ENCODE data around the gene CREB3L2. TPM values are rescaled to one million over a fixed set of nuclear protein-coding genes. Genes with fewer than 3 reads are reported as not detected.

Gene CREB3L2
- total and polyA plus RNA-seq, 2 experiments from 2014 or later: 37.6 to 38.3 TPM

- 82% methylated on average over 5 of the region's 5 CpGs for WGBS (ENCODE audit: low lambda C conversion rate, missing lambda C conversion rate)
- no peak for DNase-seq (ENCODE audit: low spot score)
- H2AFZ ChIP-seq: no peak overlapping the region
- no peak overlapping the region for H3K4me3 ChIP-seq
- H4K20me1 ChIP-seq (ENCODE audit: insufficient read depth, poor library complexity, severe bottlenecking): peaks cover 13% of the 10 kb centered on the region
- no peak overlapping the region for H3K27ac ChIP-seq
- no peak for TF ChIP-seq EZH2phosphoT487 (IDR thresholded peaks at IDR 0.05; ENCODE audit: low read depth, severe bottlenecking, unreplicated experiment)
- no peak for TF ChIP-seq EZH2 (IDR thresholded peaks at IDR 0.05; ENCODE audit: borderline replicate concordance)
- TF ChIP-seq, protein P1, sequence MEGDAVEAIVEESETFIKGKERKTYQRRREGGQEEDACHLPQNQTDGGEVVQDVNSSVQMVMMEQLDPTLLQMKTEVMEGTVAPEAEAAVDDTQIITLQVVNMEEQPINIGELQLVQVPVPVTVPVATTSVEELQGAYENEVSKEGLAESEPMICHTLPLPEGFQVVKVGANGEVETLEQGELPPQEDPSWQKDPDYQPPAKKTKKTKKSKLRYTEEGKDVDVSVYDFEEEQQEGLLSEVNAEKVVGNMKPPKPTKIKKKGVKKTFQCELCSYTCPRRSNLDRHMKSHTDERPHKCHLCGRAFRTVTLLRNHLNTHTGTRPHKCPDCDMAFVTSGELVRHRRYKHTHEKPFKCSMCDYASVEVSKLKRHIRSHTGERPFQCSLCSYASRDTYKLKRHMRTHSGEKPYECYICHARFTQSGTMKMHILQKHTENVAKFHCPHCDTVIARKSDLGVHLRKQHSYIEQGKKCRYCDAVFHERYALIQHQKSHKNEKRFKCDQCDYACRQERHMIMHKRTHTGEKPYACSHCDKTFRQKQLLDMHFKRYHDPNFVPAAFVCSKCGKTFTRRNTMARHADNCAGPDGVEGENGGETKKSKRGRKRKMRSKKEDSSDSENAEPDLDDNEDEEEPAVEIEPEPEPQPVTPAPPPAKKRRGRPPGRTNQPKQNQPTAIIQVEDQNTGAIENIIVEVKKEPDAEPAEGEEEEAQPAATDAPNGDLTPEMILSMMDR (IDR thresholded peaks at IDR 0.05; ENCODE audit: poor library complexity): no peak
- H3K4me2 ChIP-seq: no peak overlapping the region
- H3K27me3 ChIP-seq: no peaks in the 10 kb centered on the region
- H3K9me3 ChIP-seq (ENCODE audit: low read depth): no peaks in the 10 kb centered on the region
- no peaks in the 10 kb centered on the region for H3K36me3 ChIP-seq (replicated peaks; ENCODE audit: insufficient read depth, low read depth)
- H3K9me2 ChIP-seq (replicated peaks; ENCODE audit: insufficient read depth): no peaks in the 10 kb centered on the region
- peaks cover 6% of the 10 kb centered on the region for H3K4me1 ChIP-seq (ENCODE audit: insufficient read depth)
- H3K79me2 ChIP-seq: peaks cover 97% of the 10 kb centered on the region
Observed at GRCh38 chr7:137976696-137977095, 25.2 kb downstream of the CREB3L2 start.

DNA sequence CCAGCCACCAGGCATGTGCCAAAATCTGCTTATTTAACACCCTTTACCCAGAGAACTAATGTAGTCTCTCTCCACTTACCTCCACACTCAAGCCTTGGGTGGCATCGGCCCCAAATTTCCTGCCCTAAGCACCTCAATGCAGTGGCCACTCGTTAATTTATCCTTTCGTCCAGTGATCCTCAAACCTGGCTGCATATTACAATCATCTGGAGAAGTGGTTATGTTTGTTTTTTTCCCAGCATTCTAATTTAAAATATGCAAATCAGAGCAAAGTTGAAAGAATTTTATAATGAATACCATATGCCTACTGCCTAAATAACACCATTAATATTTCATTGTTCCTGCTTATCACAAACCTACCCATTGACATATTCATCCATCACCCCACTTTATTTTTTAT, 25.7 kb downstream of the CREB3L2 start:
- Histone ChIP-seq H3K36me3 (replicated peaks; ENCODE audit: insufficient read depth, low read depth) (no peaks in the 10 kb centered on the region), H2AFZ (no peak overlapping the region), H3K9me3 (ENCODE audit: low read depth) (no peaks in the 10 kb centered on the region), H3K9me2 (replicated peaks; ENCODE audit: insufficient read depth) (no peaks in the 10 kb centered on the region), H4K20me1 (ENCODE audit: insufficient read depth, poor library complexity, severe bottlenecking) (peaks cover 13% of the 10 kb centered on the region), H3K27ac (no peak overlapping the region), H3K27me3 (no peaks in the 10 kb centered on the region), H3K4me2 (no peak overlapping the region), H3K4me3 (no peak overlapping the region), H3K79me2 (peaks cover 97% of the 10 kb centered on the region), H3K4me1 (ENCODE audit: insufficient read depth) (peaks cover 7% of the 10 kb centered on the region)
- 94% methylated on average over 3 of the region's 3 CpGs for WGBS (ENCODE audit: low lambda C conversion rate, missing lambda C conversion rate)
- TF ChIP-seq EZH2phosphoT487 (IDR thresholded peaks at IDR 0.05; ENCODE audit: low read depth, severe bottlenecking, unreplicated experiment): no peak
- TF ChIP-seq, protein P1 (IDR thresholded peaks at IDR 0.05; ENCODE audit: poor library complexity): no peak
- no peak for DNase-seq (ENCODE audit: low spot score)

DNA sequence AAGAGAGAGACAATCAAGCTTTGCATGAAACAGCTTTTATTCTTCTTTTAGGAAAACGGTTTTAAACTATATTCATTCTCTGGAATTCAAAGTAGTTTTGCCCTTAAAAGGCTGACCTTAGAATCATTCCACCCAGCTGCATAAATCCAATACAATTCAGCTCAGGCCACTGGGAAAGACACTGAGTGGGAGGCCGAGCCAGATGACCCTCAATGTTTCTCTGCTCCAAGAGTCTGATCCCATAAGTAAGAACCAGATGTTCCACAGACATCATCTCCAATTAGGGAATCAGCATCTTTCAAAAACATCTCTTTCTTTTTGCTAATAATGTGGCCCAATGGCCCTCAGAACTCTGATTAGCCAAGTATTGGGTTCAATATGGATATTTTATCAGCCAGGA, 26.1 kb downstream of the CREB3L2 start:
- DNase-seq (ENCODE audit: low spot score): no peak
- Histone ChIP-seq H3K36me3 (replicated peaks; ENCODE audit: insufficient read depth, low read depth) (no peaks in the 10 kb centered on the region), H3K9me2 (replicated peaks; ENCODE audit: insufficient read depth) (no peaks in the 10 kb centered on the region), H3K4me1 (ENCODE audit: insufficient read depth) (peaks cover 8% of the 10 kb centered on the region), H3K4me3 (no peak overlapping the region), H3K79me2 (peaks cover 97% of the 10 kb centered on the region), H3K27me3 (no peaks in the 10 kb centered on the region), H3K4me2 (no peak overlapping the region), H3K27ac (no peak overlapping the region), H3K9me3 (ENCODE audit: low read depth) (no peaks in the 10 kb centered on the region), H4K20me1 (ENCODE audit: insufficient read depth, poor library complexity, severe bottlenecking) (peaks cover 13% of the 10 kb centered on the region), H2AFZ (no peak overlapping the region)
- TF ChIP-seq, protein P1 (IDR thresholded peaks at IDR 0.05; ENCODE audit: poor library complexity): no peak
- no peak for TF ChIP-seq EZH2 (IDR thresholded peaks at IDR 0.05; ENCODE audit: borderline replicate concordance)
- TF ChIP-seq EZH2phosphoT487 (IDR thresholded peaks at IDR 0.05; ENCODE audit: low read depth, severe bottlenecking, unreplicated experiment): no peak
- WGBS (ENCODE audit: low lambda C conversion rate, missing lambda C conversion rate): 75% methylated on average over 2 of the region's 2 CpGs

DNA sequence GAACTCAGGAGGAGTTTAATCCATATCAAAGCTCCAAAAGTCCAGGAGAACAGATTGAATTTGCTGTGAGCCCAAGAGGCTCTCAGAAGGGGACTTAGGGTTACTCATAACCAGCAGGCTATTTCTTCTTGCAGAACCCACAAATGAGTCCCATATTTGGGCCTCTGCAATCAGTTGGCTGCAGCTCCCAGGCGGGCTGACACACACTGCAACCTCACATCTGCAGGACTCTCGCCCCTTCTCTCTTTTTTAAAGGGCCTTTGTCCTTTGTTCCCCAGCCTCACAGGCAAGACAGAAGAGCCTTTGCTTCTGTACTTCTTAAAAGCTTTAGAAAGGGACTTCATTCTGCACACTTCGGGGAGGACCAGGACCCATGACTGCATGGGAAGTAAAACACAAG, 26.7 kb downstream of the CREB3L2 start:
- Histone ChIP-seq H3K9me3 (ENCODE audit: low read depth) (no peaks in the 10 kb centered on the region), H4K20me1 (ENCODE audit: insufficient read depth, poor library complexity, severe bottlenecking) (peaks cover 13% of the 10 kb centered on the region), H3K27ac (no peak overlapping the region), H3K4me1 (ENCODE audit: insufficient read depth) (peaks cover 14% of the 10 kb centered on the region), H3K4me2 (no peak overlapping the region), H3K79me2 (peaks cover 93% of the 10 kb centered on the region), H3K9me2 (replicated peaks; ENCODE audit: insufficient read depth) (no peaks in the 10 kb centered on the region), H2AFZ (no peak overlapping the region), H3K36me3 (replicated peaks; ENCODE audit: insufficient read depth, low read depth) (no peaks in the 10 kb centered on the region), H3K27me3 (no peaks in the 10 kb centered on the region), H3K4me3 (no peak overlapping the region)
- no peak for DNase-seq (ENCODE audit: low spot score)
- TF ChIP-seq, protein P1 (IDR thresholded peaks at IDR 0.05; ENCODE audit: poor library complexity): no peak
- no peak for TF ChIP-seq EZH2 (IDR thresholded peaks at IDR 0.05; ENCODE audit: borderline replicate concordance)
- TF ChIP-seq EZH2phosphoT487 (IDR thresholded peaks at IDR 0.05; ENCODE audit: low read depth, severe bottlenecking, unreplicated experiment): no peak
- 82% methylated on average over 3 of the region's 3 CpGs for WGBS (ENCODE audit: low lambda C conversion rate, missing lambda C conversion rate)

Data from hepatocyte (in vitro differentiated cells).